HT-29 (cell line): ENCODE measurements around the gene PPFIA2. TPM values are rescaled to one million over a fixed set of nuclear protein-coding genes. Genes with fewer than 3 reads are reported as not detected.

ENCODE experiments used
- DNase-seq: peaks from one replicate; pipeline ENCODE4 v3.0.0-alpha.2; 2015; ENCODE audit warnings: low spot score
- total RNA-seq: library from RNA; depleted of rRNA; stranded (reverse); fragments of >200 nt; shearing (Covaris generic); gene quantifications from 2 replicates; pipeline ENCODE4 v1.2.3, GENCODE V29; 2014

Gene PPFIA2
- total RNA-seq, 1 experiment from 2014 or later, result not detected

GRCh38 chr12:81354327-81354932, 404.7 kb downstream of the PPFIA2 start:
- DNase-seq, result no peak

- DNase-seq, result no peak
Measured at GRCh38 chr12:81350309-81350708, 408.8 kb downstream of the PPFIA2 start.

GRCh38 chr12:81347404-81347803, 411.7 kb downstream of the PPFIA2 start:
- DNase-seq, result no peak

GRCh38 chr12:81340910-81341309, 418.2 kb downstream of the PPFIA2 start:
- no peak for DNase-seq

GRCh38 chr12:81339071-81339470, 420.1 kb downstream of the PPFIA2 start:
- no peak for DNase-seq

GRCh38 chr12:81337886-81338285, 421.3 kb downstream of the PPFIA2 start:
- no peak for DNase-seq

GRCh38 chr12:81333812-81334211, 425.3 kb downstream of the PPFIA2 start:
- DNase-seq, result no peak

GRCh38 chr12:81332054-81332453, 427.1 kb downstream of the PPFIA2 start:
- no peak for DNase-seq

- DNase-seq, result peak; percentile 5
Measured at GRCh38 chr12:81330480-81330879, 428.7 kb downstream of the PPFIA2 start.

- peak; percentile 44 for DNase-seq
Measured at GRCh38 chr12:81329085-81329484, 430.1 kb downstream of the PPFIA2 start.

- DNase-seq, result no peak
Measured at GRCh38 chr12:81327425-81327824, 431.7 kb downstream of the PPFIA2 start.

- DNase-seq, result no peak
Measured at GRCh38 chr12:81325086-81325485, 434.1 kb downstream of the PPFIA2 start.

GRCh38 chr12:81314903-81315531, 444.1 kb downstream of the PPFIA2 start:
- no peak for DNase-seq

GRCh38 chr12:81303935-81304334, 455.2 kb downstream of the PPFIA2 start:
- DNase-seq, result no peak

- DNase-seq, result no peak
Measured at GRCh38 chr12:81300454-81300853, 458.7 kb downstream of the PPFIA2 start.

- DNase-seq, result no peak
Measured at GRCh38 chr12:81297601-81298000, 461.5 kb downstream of the PPFIA2 start.

- no peak for DNase-seq
Measured at GRCh38 chr12:81296556-81297305, 462.4 kb downstream of the PPFIA2 start.

GRCh38 chr12:81295251-81295650, 463.9 kb downstream of the PPFIA2 start:
- DNase-seq, result no peak

GRCh38 chr12:81294325-81295190, 464.6 kb downstream of the PPFIA2 start:
- DNase-seq, result no peak

GRCh38 chr12:81288651-81289050, 470.5 kb downstream of the PPFIA2 start:
- no peak for DNase-seq

- DNase-seq, result no peak
Measured at GRCh38 chr12:81284137-81284536, 475.0 kb downstream of the PPFIA2 start.
